ENCODE measurements around the gene ZNF396.

The ZNF396 gene

GRCh38 chr18:35345950-35346349 lies 31.2 kb downstream of the ZNF396 start:
- H3K36me3 ChIP-seq = no peaks in the 10 kb centered on the region
- H3K27me3 ChIP-seq = no peaks in the 10 kb centered on the region
- no peak for DNase-seq
- intact Hi-C loops (cut with DNase I; ENCODE audit: low total_unique reads) = loop anchor here (2.0 kb wide), 1 partner anchor 105 kb away; the partner anchor contains the start of gene ZNF397
- H3K4me1 ChIP-seq = peaks cover 0 to 41% (median 26%) of the 10 kb centered on the region in 4 donors
- H3K4me3 ChIP-seq = no peak overlapping the region
- peak overlapping the region; percentile 99 to 100 for H3K27ac ChIP-seq
- no peak for TF ChIP-seq CTCF (IDR thresholded peaks at IDR 0.05)
- H3K9me3 ChIP-seq = no peaks in the 10 kb centered on the region

GRCh38 chr18:35345460-35345921 lies 31.6 kb downstream of the ZNF396 start:
- H3K27ac ChIP-seq = peak overlapping the region; percentile 99 to 100
- H3K4me1 ChIP-seq = peaks cover 0 to 42% (median 27%) of the 10 kb centered on the region in 4 donors
- peaks cover 0 to 1% (median under 1%) of the 10 kb centered on the region in 3 donors for H3K36me3 ChIP-seq
- DNase-seq = no peak
- H3K4me3 ChIP-seq = no peak overlapping the region
- intact Hi-C loops (cut with DNase I; ENCODE audit: low total_unique reads) = loop anchor here (2.0 kb wide), 1 partner anchor 105 kb away; the partner anchor contains the start of gene ZNF397
- no peak for TF ChIP-seq CTCF (IDR thresholded peaks at IDR 0.05)
- no peaks in the 10 kb centered on the region for H3K9me3 ChIP-seq
- no peaks in the 10 kb centered on the region for H3K27me3 ChIP-seq

- Histone ChIP-seq H3K27me3 (no peaks in the 10 kb centered on the region), H3K9me3 (no peaks in the 10 kb centered on the region), H3K4me1 (peaks cover 0 to 42% (median 27%) of the 10 kb centered on the region in 4 donors), H3K27ac (peak overlapping the region; percentile 99 to 100), H3K36me3 (peaks cover 4 to 7% (median 7%) of the 10 kb centered on the region in 3 donors), H3K4me3 (peak overlapping the region; percentile 94 to 95)
- TF ChIP-seq CTCF (IDR thresholded peaks at IDR 0.05) = no peak
- intact Hi-C loops (cut with DNase I; ENCODE audit: low total_unique reads) = loop anchor here (2.0 to 5.0 kb wide), 2 partner anchors 53 to 104 kb away; partner anchors contain the start of genes ZNF397 and ZSCAN30
- DNase-seq = no peak
Observed at GRCh38 chr18:35344736-35345459, 32.2 kb downstream of the ZNF396 start.

- Histone ChIP-seq H3K4me1 (peaks cover 0 to 44% (median 27%) of the 10 kb centered on the region in 4 donors), H3K27me3 (no peaks in the 10 kb centered on the region), H3K36me3 (peaks cover 12 to 15% (median 14%) of the 10 kb centered on the region in 3 donors), H3K4me3 (peak within 1 kb of the TSS; percentile 94 to 95), H3K27ac (peak within 1 kb of the TSS; percentile 99 to 100), H3K9me3 (no peaks in the 10 kb centered on the region)
- DNase-seq = peak; percentile 96 to 97
- intact Hi-C loops (cut with DNase I; ENCODE audit: low total_unique reads) = loop anchor here (2.0 to 5.0 kb wide), 2 partner anchors 52 to 103 kb away; partner anchors contain the start of genes ZNF397 and ZSCAN30
- TF ChIP-seq CTCF (IDR thresholded peaks at IDR 0.05) = no peak
Observed at GRCh38 chr18:35343936-35344735, 33.0 kb downstream of the ZNF396 start, which contains the start of gene ZNF24. TSS of gene ZNF24 (minus strand) at chr18:35344420. CDS start at chr18:35340650, 3,770 bp downstream.

GRCh38 chr18:35343488-35343935 lies 33.6 kb downstream of the ZNF396 start:
- H3K27ac ChIP-seq = peak overlapping the region; percentile 99 to 100
- H3K4me1 ChIP-seq = peaks cover 0 to 49% (median 27%) of the 10 kb centered on the region in 4 donors
- peaks cover 18 to 21% (median 21%) of the 10 kb centered on the region in 3 donors for H3K36me3 ChIP-seq
- no peaks in the 10 kb centered on the region for H3K9me3 ChIP-seq
- no peaks in the 10 kb centered on the region for H3K27me3 ChIP-seq
- H3K4me3 ChIP-seq = peak overlapping the region; percentile 94 to 95
- DNase-seq = no peak
- intact Hi-C loops (cut with DNase I; ENCODE audit: low total_unique reads) = loop anchor here (5.0 kb wide), 1 partner anchor 51 kb away; the partner anchor contains the start of gene ZSCAN30
- no peak for TF ChIP-seq CTCF (IDR thresholded peaks at IDR 0.05)

Data from tibial artery (tissue), 4 donors.